Heart right ventricle (tissue), 16 donors: ENCODE measurements around the gene TRMT1. TPM values are rescaled to one million over a fixed set of nuclear protein-coding genes. Genes with fewer than 3 reads are reported as not detected.
A peak's percentile ranks its signal among the peaks of the same experiment; 100 is the strongest.

ENCODE experiments used
- ATAC-seq, 8 donors: fragments of 200-7000 bp; cut with Tn5 transposase; one replicate each; pipeline ENCODE4 v1.9.1; 2020; ENCODE audit warnings: mild to moderate bottlenecking in 8 of 8, moderate library complexity in 8 of 8, moderate number of reproducible peaks in 1 of 8
- DNase-seq, 2 donors: peaks; one replicate each; pipeline ENCODE4 v3.0.0-alpha.2; 2020
- H3K27ac ChIP-seq, 10 donors: fragments of 200-600 bp; sonication (generic) in 2 of 10; one replicate each; pipeline versions ENCODE4 v1.5.0 to v1.8.0; 2020 to 2022; ENCODE audit warnings: mild to moderate bottlenecking in 3 of 10
- H3K27me3 ChIP-seq, 7 donors: fragments of 200-600 bp; one replicate each; pipeline ENCODE4 v1.8.0; 2021 to 2022; ENCODE audit warnings: mild to moderate bottlenecking in 2 of 7
- H3K36me3 ChIP-seq, 9 donors: fragments of 200-600 bp; sonication (generic) in 1 of 9; one replicate each; pipeline versions ENCODE4 v1.5.0 to v1.8.0; 2020 to 2022; ENCODE audit warnings: mild to moderate bottlenecking in 2 of 9
- H3K4me1 ChIP-seq, 9 donors: fragments of 200-600 bp; sonication (generic) in 1 of 9; one replicate each; pipeline versions ENCODE4 v1.5.0 to v1.8.0; 2020 to 2022; ENCODE audit warnings: mild to moderate bottlenecking in 4 of 9
- H3K4me3 ChIP-seq, 10 donors: fragments of 200-600 bp; sonication (generic) in 2 of 10; one replicate each; pipeline versions ENCODE4 v1.5.0 to v1.8.0; 2020 to 2022; ENCODE audit warnings: mild to moderate bottlenecking in 7 of 10, moderate library complexity in 2 of 10
- H3K9me3 ChIP-seq, 11 donors: fragments of 200-600 bp in 10 of 11; sonication (generic) in 2 of 11; one replicate each; pipeline versions ENCODE4 v1.5.0 to v1.8.0; 2013 to 2022; ENCODE audit warnings: mild to moderate bottlenecking in 2 of 11, control low read depth in 1 of 11, moderate library complexity in 1 of 11
- CTCF ChIP-seq, 9 donors: fragments of 200-600 bp; sonication (generic) in 2 of 9; IDR thresholded peaks; one replicate each; pipeline versions ENCODE4 v1.5.0 to v1.8.0; 2021 to 2022; ENCODE audit warnings: antibody characterized with exemption in 9 of 9, mild to moderate bottlenecking in 5 of 9, moderate library complexity in 1 of 9
- WGBS, 2 donors: extraction: QIAGEN DNeasy Blood & Tissue Kit; methylation state at CpG; one replicate each; pipeline ENCODE4 v1.1.7; 2013; ENCODE audit warnings: inconsistent platforms in 1 of 2; 5-methylcytosine and 5-hydroxymethylcytosine counted together
- intact Hi-C, 10 donors: fragments of 100-400 bp; cut with DNase I; formaldehyde crosslinking; loops; one replicate each; pipeline versions ENCODE4 v1.11.1 to v1.14.2; 2022
- polyA plus RNA-seq, 2 donors: library from polyadenylated mRNA; stranded (reverse); fragments of 200-250 nt; gene quantifications; one replicate each; pipeline ENCODE4 v1.2.3, GENCODE V29; 2013
- total RNA-seq, 10 donors: library from RNA; stranded (reverse); fragmentation: NEBNext Ultra II Directional in 3 of 10; extraction: Animal tissue kit (Norgen Biotek cat#: 25700) in 3 of 10; gene quantifications; one replicate each; pipeline versions ENCODE4 v1.2.1 to v1.2.4, GENCODE V29; 2021 to 2023
- donor health status: Arrhythmogenic right ventricular cardiomyopathy.
- donor health status: ischemic (EF 13 %, LVEDD 7.1; RV severe dilation, severe dysfunction).
- donor health status: healthy with polysubstance abuse.
- donor health status: DM: no; HTN: yes; CAD: no.
- donor health status: DM: no; HTN: no; CAD: no.
- donor health status: ischemic (EF 25% LVEDD 6.9; RV normal size, moderate dysfunction).
- donor health status: ischemic (EF 25% LVEDD 5.7; RV mildly dilated, moderate dysfunction).
- donor health status: healthy.
- donor health status: DM: yes; HTN: yes; CAD: no.
- donor health status: Ischemic cardiomyopathy.
- donor health status: ischemic (EF 35%, LVEDD 5.7; RV mildly dilated, moderate dysfunction).
- donor health status: nonischemic (EF 11% LVEDD 7.7; RV severe dilation, severe dysfunction).
- donor health status: DM: yes; HTN: yes; CAD: no.
- donor health status: PGD.
- donor health status: ischemic (EF 29% LVEDD 5.4; RV normal size, mild dysfunction).
- donor health status: nonischemic (EF 23%, LVEDD 6.1; RV moderate dilation, normal function).

Gene TRMT1
- total and polyA plus RNA-seq, 12 donors = 10.5 to 54.0 (median 14.8) TPM

DNA sequence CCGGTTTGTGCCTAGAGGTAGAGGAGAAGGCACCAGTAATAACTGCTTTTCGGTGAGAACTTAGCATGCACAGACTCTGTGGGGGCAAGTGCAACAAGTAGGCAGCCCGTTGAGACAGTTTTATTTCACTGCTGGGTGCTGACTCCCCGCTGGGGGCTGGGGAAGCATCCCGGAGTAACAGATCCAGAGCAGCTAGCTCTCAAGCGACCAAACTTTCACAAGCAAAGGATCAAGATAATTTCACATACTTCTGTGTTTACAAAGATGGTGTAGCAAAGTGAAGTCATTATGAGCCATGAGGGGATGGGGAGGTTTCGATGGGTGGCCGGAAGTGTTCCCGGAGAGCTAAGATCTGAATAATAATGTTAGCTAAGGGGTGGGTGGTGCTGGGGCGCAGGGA, 4.3 kb upstream of the TRMT1 start:
- no peak for TF ChIP-seq CTCF (IDR thresholded peaks at IDR 0.05)
- DNase-seq = no peak
- 65 to 68% methylated on average over 10 of the region's 10 CpGs for WGBS, 2 donors
- Histone ChIP-seq H3K36me3 (peaks cover 0 to 13% (median 0%) of the 10 kb centered on the region in 9 donors), H3K27ac (no peak overlapping the region), H3K27me3 (no peaks in the 10 kb centered on the region), H3K4me3 (no peak overlapping the region), H3K9me3 (no peaks in the 10 kb centered on the region), H3K4me1 (peaks cover 7 to 44% (median 36%) of the 10 kb centered on the region in 9 donors)
- intact Hi-C loops = loop anchor here in 3 of 10 donors (10.0 kb wide), 1 partner anchor 144 kb away; no protein-coding TSS in a partner anchor
- ATAC-seq = no peak

- ATAC-seq (no peak), DNase-seq (no peak)
- no peak overlapping the region for H3K4me3 ChIP-seq
- H3K27me3 ChIP-seq = no peaks in the 10 kb centered on the region
- intact Hi-C loops = loop anchor here in 3 of 10 donors (10.0 kb wide), 1 partner anchor 145 kb away; no protein-coding TSS in a partner anchor
- TF ChIP-seq CTCF (IDR thresholded peaks at IDR 0.05) = no peak
- H3K27ac ChIP-seq = peak overlapping the region in 2 of 10 donors; percentile 4 to 91
- 75 to 77% methylated on average over 9 of the region's 9 CpGs for WGBS, 2 donors
- peaks cover 12 to 52% (median 44%) of the 10 kb centered on the region in 9 donors for H3K4me1 ChIP-seq
- peaks cover 0 to 17% (median 0%) of the 10 kb centered on the region in 9 donors for H3K36me3 ChIP-seq
- H3K9me3 ChIP-seq = no peaks in the 10 kb centered on the region
These were observed 3.5 kb upstream of the TRMT1 start for GRCh38 chr19:13120031-13120430.

GRCh38 chr19:13119627-13120026, 3.1 kb upstream of the TRMT1 start:
- peaks cover 0 to 20% (median 0%) of the 10 kb centered on the region in 9 donors for H3K36me3 ChIP-seq
- no peak for TF ChIP-seq CTCF (IDR thresholded peaks at IDR 0.05)
- H3K27me3 ChIP-seq = no peaks in the 10 kb centered on the region
- peak overlapping the region in 3 of 10 donors; percentile 94 to 96 (median 94) for H3K4me3 ChIP-seq
- DNase-seq = no peak
- 69 to 75% methylated on average over 8 of the region's 8 CpGs for WGBS, 2 donors
- peak overlapping the region in 2 of 10 donors; percentile 4 to 91 for H3K27ac ChIP-seq
- H3K4me1 ChIP-seq = peaks cover 12 to 54% (median 44%) of the 10 kb centered on the region in 9 donors
- ATAC-seq = no peak
- intact Hi-C loops = loop anchor here in 5 of 10 donors (5.0 to 10.0 kb wide), 2 partner anchors 33 to 145 kb away; partner anchors contain the start of genes IER2 (in 2 of the 5) and STX10 (in 2 of the 5)
- no peaks in the 10 kb centered on the region for H3K9me3 ChIP-seq

GRCh38 chr19:13118424-13119193, 2.1 kb upstream of the TRMT1 start:
- WGBS, 2 donors = 1 to 2% methylated on average over 37 to 57 of the region's 57 CpGs
- Histone ChIP-seq H3K4me1 (peaks cover 12 to 54% (median 44%) of the 10 kb centered on the region in 9 donors), H3K27ac (peak overlapping the region in 8 of 10 donors; percentile 15 to 91 (median 74)), H3K27me3 (no peaks in the 10 kb centered on the region), H3K4me3 (peak overlapping the region; percentile 69 to 97 (median 94)), H3K9me3 (no peaks in the 10 kb centered on the region), H3K36me3 (peaks cover 0 to 27% (median 0%) of the 10 kb centered on the region in 9 donors)
- DNase-seq = peak in 1 of 2 donors; percentile 45
- intact Hi-C loops = loop anchor here in 2 of 10 donors (5.0 to 10.0 kb wide), 2 partner anchors 34 to 146 kb away; partner anchors contain the start of genes IER2 (in 2 of the 2) and STX10 (in 2 of the 2)
- peak in 3 of 8 donors; percentile 4 to 12 (median 8) for ATAC-seq
- TF ChIP-seq CTCF (IDR thresholded peaks at IDR 0.05) = no peak
